Tongue (tissue), 2 donors: ENCODE results near the gene ZNRF1. TPM values are rescaled to one million over a fixed set of nuclear protein-coding genes. Genes with fewer than 3 reads are reported as not detected.
"Not testable (repeated sequence)": the region's sequence is repeated elsewhere in the genome, so short reads cannot be mapped to it uniquely, and the experiment has no call there.

Experiments
- DNase-seq: peaks from one replicate; pipeline ENCODE4 v3.0.0-alpha.2; 2015
- total RNA-seq: library from RNA; depleted of rRNA; stranded (reverse); fragments of >200 nt; gene quantifications from one replicate; pipeline ENCODE4 v1.2.3, GENCODE V29; 2014

The ZNRF1 gene
- total RNA-seq, 1 donor from 2014 or later: 31.3 TPM

GRCh38 chr16:75079346-75079926 lies 80.6 kb downstream of the ZNRF1 start:
- DNase-seq: no peak

- DNase-seq: no peak
These were observed 81.6 kb downstream of the ZNRF1 start for GRCh38 chr16:75080205-75081029.

GRCh38 chr16:75081179-75081859 lies 82.5 kb downstream of the ZNRF1 start:
- no peak for DNase-seq

- no peak for DNase-seq
These were observed 85.0 kb downstream of the ZNRF1 start for GRCh38 chr16:75083813-75084212.

GRCh38 chr16:75085556-75085955 lies 86.7 kb downstream of the ZNRF1 start:
- DNase-seq: no peak

- no peak for DNase-seq
These were observed 87.5 kb downstream of the ZNRF1 start for GRCh38 chr16:75086281-75086680.

GRCh38 chr16:75086688-75087374 lies 88.0 kb downstream of the ZNRF1 start:
- DNase-seq: no peak

DNA sequence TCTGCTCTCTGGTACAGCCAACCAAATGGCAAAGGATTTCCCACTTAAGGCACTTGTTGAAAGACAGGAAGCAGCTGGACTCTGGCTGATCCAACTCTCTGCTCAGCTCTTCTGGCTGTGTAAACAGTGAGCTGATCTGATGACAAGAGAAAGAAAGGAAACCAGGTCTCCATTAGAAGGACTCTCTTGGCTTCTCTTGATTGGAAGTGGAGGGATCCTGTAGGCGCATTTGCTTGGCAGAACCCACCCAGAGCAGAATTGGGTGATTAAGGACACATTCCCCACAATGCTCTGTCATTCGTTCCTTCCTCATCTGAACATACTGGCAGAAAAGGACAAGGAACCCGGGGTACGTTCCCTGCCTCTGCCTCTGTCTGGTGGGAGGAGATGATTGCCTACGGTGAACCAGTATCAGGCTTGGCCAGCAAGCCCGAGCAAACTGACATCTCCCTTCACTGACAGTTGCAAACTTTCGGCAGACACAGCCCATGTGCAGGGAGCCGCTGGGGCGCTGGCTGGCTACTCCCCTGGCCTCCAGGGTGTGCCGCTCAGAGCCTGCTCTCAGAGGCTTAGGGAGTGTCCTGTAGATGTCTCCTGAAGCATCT lies 88.7 kb downstream of the ZNRF1 start:
- peak; percentile 96 for DNase-seq

- DNase-seq: no peak
These were observed 89.4 kb downstream of the ZNRF1 start for GRCh38 chr16:75088216-75088615.

- no peak for DNase-seq
These were observed 90.1 kb downstream of the ZNRF1 start for GRCh38 chr16:75088934-75089333.

- no peak for DNase-seq
These were observed 90.8 kb downstream of the ZNRF1 start for GRCh38 chr16:75089486-75090202.

DNA sequence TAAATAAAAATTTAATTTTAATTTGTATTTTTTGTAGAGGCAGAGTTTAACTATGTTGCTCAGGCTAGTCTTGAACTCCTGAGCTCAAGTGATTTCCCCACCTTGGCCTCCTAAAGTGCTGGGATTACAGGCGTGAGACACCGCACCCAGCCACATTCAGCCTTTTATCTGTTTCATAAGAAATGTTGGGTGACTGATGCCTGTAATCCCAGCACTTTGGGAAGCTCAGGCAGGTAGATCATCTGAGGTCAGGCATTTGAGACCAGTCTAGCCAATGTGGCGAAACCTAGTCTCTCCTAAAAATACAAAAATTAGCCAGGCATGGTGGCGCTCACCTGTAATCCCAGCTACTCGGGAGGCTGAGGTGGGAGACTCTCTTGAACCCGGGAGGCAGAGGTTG lies 92.1 kb downstream of the ZNRF1 start:
- not testable (repeated sequence) for DNase-seq

- not testable (repeated sequence) for DNase-seq
These were observed 92.8 kb downstream of the ZNRF1 start for GRCh38 chr16:75091619-75092018.

GRCh38 chr16:75092777-75093176 lies 94.0 kb downstream of the ZNRF1 start:
- no peak for DNase-seq

DNA sequence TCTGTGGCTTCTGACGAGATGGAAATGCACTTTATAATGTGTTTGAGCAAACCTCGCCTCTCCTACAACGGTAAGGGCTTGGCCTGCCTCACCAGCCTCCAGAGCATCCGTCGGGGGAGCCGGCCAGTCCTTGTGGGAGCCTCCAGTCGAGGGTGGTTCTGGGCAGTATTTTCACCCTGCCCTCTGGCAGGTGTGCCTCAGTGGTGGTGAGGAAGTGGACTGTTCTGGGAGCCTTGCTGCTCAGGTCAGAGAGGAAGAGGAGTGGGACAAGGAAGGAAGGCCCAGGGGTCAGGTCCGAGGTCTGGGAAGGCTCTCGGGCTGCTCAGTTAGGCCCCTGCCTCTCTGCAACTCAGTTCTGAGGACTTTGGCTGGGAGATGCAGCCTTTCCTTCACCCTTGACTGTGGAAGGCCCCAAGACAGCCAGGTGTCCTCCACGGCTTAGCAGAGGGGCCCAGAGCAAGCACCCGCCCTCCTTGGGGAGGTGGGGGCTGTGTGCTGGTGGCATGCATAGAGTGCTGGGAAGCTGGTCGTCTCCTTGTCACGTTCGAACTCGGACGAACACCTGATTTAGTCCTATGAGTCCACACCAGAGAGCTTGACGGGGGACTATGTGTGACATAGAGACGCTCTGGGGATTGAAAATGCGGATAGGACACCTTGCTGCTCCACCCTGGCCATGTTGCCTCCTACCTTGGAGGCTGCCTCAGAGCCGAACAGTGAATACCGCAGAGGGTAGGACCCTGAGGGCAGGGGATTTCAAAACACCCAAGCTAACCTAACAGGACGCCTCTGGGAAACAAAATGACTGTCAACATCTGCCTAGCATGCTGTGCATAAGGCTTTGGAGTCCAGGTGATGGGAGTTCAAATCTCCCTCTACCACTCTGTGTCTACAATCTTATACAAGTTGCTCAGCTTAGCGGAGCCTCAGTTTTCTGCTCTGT lies 95.0 kb downstream of the ZNRF1 start:
- DNase-seq: no peak

- DNase-seq: no peak
These were observed 96.4 kb downstream of the ZNRF1 start for GRCh38 chr16:75095204-75095621.

GRCh38 chr16:75096656-75097055 lies 97.8 kb downstream of the ZNRF1 start:
- DNase-seq: peak; percentile 65

- no peak for DNase-seq
These were observed 98.5 kb downstream of the ZNRF1 start for GRCh38 chr16:75097191-75097761.

- peak; percentile 30 for DNase-seq
These were observed 99.4 kb downstream of the ZNRF1 start for GRCh38 chr16:75097941-75098901.
